MG63 (cell line): ENCODE data around the gene SULT1E1. TPM values are rescaled to one million over a fixed set of nuclear protein-coding genes. Genes with fewer than 3 reads are reported as not detected.

Experiments used
- DNase-seq: peaks from one replicate; pipeline ENCODE4 v3.0.0-alpha.2; 2020
- H3K27me3 ChIP-seq: fragments of 250-450 bp; sonication (Bioruptor Pico); 2 replicates; pipeline ENCODE4 v1.5.1; 2020; ENCODE audit warnings: mild to moderate bottlenecking, moderate library complexity
- H3K36me3 ChIP-seq: fragments of 250-450 bp; sonication (Bioruptor Pico); 2 replicates; pipeline ENCODE4 v1.5.1; 2020; ENCODE audit warnings: mild to moderate bottlenecking, moderate library complexity
- H3K4me3 ChIP-seq: fragments of 250-450 bp; sonication (Bioruptor Pico); 2 replicates; pipeline ENCODE4 v1.5.1; 2020; ENCODE audit warnings: mild to moderate bottlenecking, moderate library complexity
- H3K9me3 ChIP-seq: fragments of 250-450 bp; sonication (Bioruptor Pico); 2 replicates; pipeline ENCODE4 v1.5.1; 2020; ENCODE audit warnings: mild to moderate bottlenecking, moderate library complexity
- total RNA-seq: library from RNA; depleted of rRNA; stranded (reverse); fragments of >200 nt; shearing (Covaris generic); gene quantifications from 2 replicates; pipeline ENCODE4 v1.2.3, GENCODE V29; 2014; ENCODE audit warnings: low replicate concordance; rRNA removed

Gene SULT1E1
- total RNA-seq = not detected in 2 replicates

GRCh38 chr4:69860052-69860451 lies at the start of gene SULT1E1:
TSS of gene SULT1E1 (minus strand) at chr4:69860145. CDS start at chr4:69857644, 2,501 bp downstream.
- H3K36me3 ChIP-seq = no peaks in the 10 kb centered on the region
- H3K9me3 ChIP-seq = no peaks in the 10 kb centered on the region
- DNase-seq = no peak
- H3K27me3 ChIP-seq = no peaks in the 10 kb centered on the region
- no peak within 1 kb of the TSS for H3K4me3 ChIP-seq

- no peak for DNase-seq
- Histone ChIP-seq H3K27me3 (no peaks in the 10 kb centered on the region), H3K4me3 (no peak overlapping the region), H3K36me3 (no peaks in the 10 kb centered on the region), H3K9me3 (no peaks in the 10 kb centered on the region)
Measured at GRCh38 chr4:69909195-69909594, 49.2 kb upstream of the SULT1E1 start.

- Histone ChIP-seq H3K4me3 (no peak overlapping the region), H3K27me3 (no peaks in the 10 kb centered on the region), H3K36me3 (no peaks in the 10 kb centered on the region), H3K9me3 (no peaks in the 10 kb centered on the region)
- DNase-seq = no peak
Measured at GRCh38 chr4:69907151-69907550, 47.2 kb upstream of the SULT1E1 start.

- Histone ChIP-seq H3K27me3 (no peaks in the 10 kb centered on the region), H3K4me3 (no peak overlapping the region), H3K36me3 (no peaks in the 10 kb centered on the region), H3K9me3 (no peaks in the 10 kb centered on the region)
- DNase-seq = no peak
Measured at GRCh38 chr4:69896530-69897116, 36.7 kb upstream of the SULT1E1 start.

- no peak for DNase-seq
- Histone ChIP-seq H3K36me3 (no peaks in the 10 kb centered on the region), H3K9me3 (no peaks in the 10 kb centered on the region), H3K4me3 (no peak overlapping the region), H3K27me3 (no peaks in the 10 kb centered on the region)
Measured at GRCh38 chr4:69894721-69895120, 34.8 kb upstream of the SULT1E1 start.

GRCh38 chr4:69894186-69894585 lies 34.2 kb upstream of the SULT1E1 start:
- Histone ChIP-seq H3K36me3 (no peaks in the 10 kb centered on the region), H3K9me3 (no peaks in the 10 kb centered on the region), H3K27me3 (no peaks in the 10 kb centered on the region), H3K4me3 (no peak overlapping the region)
- DNase-seq = no peak

GRCh38 chr4:69888336-69888735 lies 28.4 kb upstream of the SULT1E1 start:
- H3K9me3 ChIP-seq = no peaks in the 10 kb centered on the region

GRCh38 chr4:69882150-69882549 lies 22.2 kb upstream of the SULT1E1 start:
- H3K36me3 ChIP-seq = no peaks in the 10 kb centered on the region
- no peaks in the 10 kb centered on the region for H3K9me3 ChIP-seq
- H3K27me3 ChIP-seq = no peaks in the 10 kb centered on the region
- no peak overlapping the region for H3K4me3 ChIP-seq
- no peak for DNase-seq

More at GRCh38 chr4:69888336-69888735, 28.4 kb upstream of the SULT1E1 start:
- H3K4me3 ChIP-seq = no peak overlapping the region
- no peaks in the 10 kb centered on the region for H3K36me3 ChIP-seq
- DNase-seq = no peak
- H3K27me3 ChIP-seq = no peaks in the 10 kb centered on the region

GRCh38 chr4:69881173-69881773 lies 21.3 kb upstream of the SULT1E1 start:
- no peaks in the 10 kb centered on the region for H3K36me3 ChIP-seq
- no peak overlapping the region for H3K4me3 ChIP-seq
- no peaks in the 10 kb centered on the region for H3K27me3 ChIP-seq
- H3K9me3 ChIP-seq = no peaks in the 10 kb centered on the region
- peak; percentile 1 for DNase-seq

- no peaks in the 10 kb centered on the region for H3K36me3 ChIP-seq
- H3K4me3 ChIP-seq = no peak overlapping the region
- H3K27me3 ChIP-seq = no peaks in the 10 kb centered on the region
Measured at GRCh38 chr4:69878250-69878649, 18.3 kb upstream of the SULT1E1 start.

GRCh38 chr4:69877453-69877852 lies 17.5 kb upstream of the SULT1E1 start:
- no peak overlapping the region for H3K4me3 ChIP-seq
- no peak for DNase-seq
- H3K36me3 ChIP-seq = no peaks in the 10 kb centered on the region
- H3K9me3 ChIP-seq = no peaks in the 10 kb centered on the region
- no peaks in the 10 kb centered on the region for H3K27me3 ChIP-seq

More at GRCh38 chr4:69878250-69878649, 18.3 kb upstream of the SULT1E1 start:
- no peak for DNase-seq
- no peaks in the 10 kb centered on the region for H3K9me3 ChIP-seq

GRCh38 chr4:69876071-69876470 lies 16.1 kb upstream of the SULT1E1 start:
- no peak overlapping the region for H3K4me3 ChIP-seq
- H3K27me3 ChIP-seq = no peaks in the 10 kb centered on the region
- H3K9me3 ChIP-seq = no peaks in the 10 kb centered on the region
- no peak for DNase-seq
- H3K36me3 ChIP-seq = no peaks in the 10 kb centered on the region

- Histone ChIP-seq H3K36me3 (no peaks in the 10 kb centered on the region), H3K9me3 (no peaks in the 10 kb centered on the region), H3K4me3 (no peak overlapping the region), H3K27me3 (no peaks in the 10 kb centered on the region)
- DNase-seq = no peak
Measured at GRCh38 chr4:69875576-69875975, 15.6 kb upstream of the SULT1E1 start.

GRCh38 chr4:69874507-69874906 lies 14.6 kb upstream of the SULT1E1 start:
- Histone ChIP-seq H3K4me3 (no peak overlapping the region), H3K27me3 (no peaks in the 10 kb centered on the region), H3K9me3 (no peaks in the 10 kb centered on the region), H3K36me3 (no peaks in the 10 kb centered on the region)
- no peak for DNase-seq

GRCh38 chr4:69861756-69862155 lies 1.8 kb upstream of the SULT1E1 start:
- H3K27me3 ChIP-seq = no peaks in the 10 kb centered on the region
- H3K4me3 ChIP-seq = no peak overlapping the region
- H3K9me3 ChIP-seq = no peaks in the 10 kb centered on the region
- no peak for DNase-seq
- H3K36me3 ChIP-seq = no peaks in the 10 kb centered on the region

GRCh38 chr4:69860521-69861298 lies 765 bp upstream of the SULT1E1 start:
- Histone ChIP-seq H3K36me3 (no peaks in the 10 kb centered on the region), H3K9me3 (no peaks in the 10 kb centered on the region), H3K27me3 (no peaks in the 10 kb centered on the region), H3K4me3 (no peak overlapping the region)
- DNase-seq = no peak

GRCh38 chr4:69859140-69859685 lies 732 bp downstream of the SULT1E1 start:
- H3K9me3 ChIP-seq = no peaks in the 10 kb centered on the region
- no peak for DNase-seq
- H3K4me3 ChIP-seq = no peak overlapping the region
- no peaks in the 10 kb centered on the region for H3K36me3 ChIP-seq
- H3K27me3 ChIP-seq = no peaks in the 10 kb centered on the region
